ENCODE results near the gene PTPRD.

GRCh38 chr9:9938432-9938831 lies 674.4 kb downstream of the PTPRD start:
- no peak for TF ChIP-seq POLR2A (IDR thresholded peaks at IDR 0.05)
- TF ChIP-seq, protein P1, sequence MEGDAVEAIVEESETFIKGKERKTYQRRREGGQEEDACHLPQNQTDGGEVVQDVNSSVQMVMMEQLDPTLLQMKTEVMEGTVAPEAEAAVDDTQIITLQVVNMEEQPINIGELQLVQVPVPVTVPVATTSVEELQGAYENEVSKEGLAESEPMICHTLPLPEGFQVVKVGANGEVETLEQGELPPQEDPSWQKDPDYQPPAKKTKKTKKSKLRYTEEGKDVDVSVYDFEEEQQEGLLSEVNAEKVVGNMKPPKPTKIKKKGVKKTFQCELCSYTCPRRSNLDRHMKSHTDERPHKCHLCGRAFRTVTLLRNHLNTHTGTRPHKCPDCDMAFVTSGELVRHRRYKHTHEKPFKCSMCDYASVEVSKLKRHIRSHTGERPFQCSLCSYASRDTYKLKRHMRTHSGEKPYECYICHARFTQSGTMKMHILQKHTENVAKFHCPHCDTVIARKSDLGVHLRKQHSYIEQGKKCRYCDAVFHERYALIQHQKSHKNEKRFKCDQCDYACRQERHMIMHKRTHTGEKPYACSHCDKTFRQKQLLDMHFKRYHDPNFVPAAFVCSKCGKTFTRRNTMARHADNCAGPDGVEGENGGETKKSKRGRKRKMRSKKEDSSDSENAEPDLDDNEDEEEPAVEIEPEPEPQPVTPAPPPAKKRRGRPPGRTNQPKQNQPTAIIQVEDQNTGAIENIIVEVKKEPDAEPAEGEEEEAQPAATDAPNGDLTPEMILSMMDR (IDR thresholded peaks at IDR 0.05): no peak
- TF ChIP-seq POLR2AphosphoS5 (IDR thresholded peaks at IDR 0.05): no peak
